ENCODE results near the gene RETREG1.
"Not testable (repeated sequence)": the region's sequence is repeated elsewhere in the genome, so short reads cannot be mapped to it uniquely, and the experiment has no call there.

RETREG1 gene

GRCh38 chr5:16552666-16553343 lies 64.0 kb downstream of the RETREG1 start:
- no peak for DNase-seq (ENCODE audit: low read depth, low spot score)

DNA sequence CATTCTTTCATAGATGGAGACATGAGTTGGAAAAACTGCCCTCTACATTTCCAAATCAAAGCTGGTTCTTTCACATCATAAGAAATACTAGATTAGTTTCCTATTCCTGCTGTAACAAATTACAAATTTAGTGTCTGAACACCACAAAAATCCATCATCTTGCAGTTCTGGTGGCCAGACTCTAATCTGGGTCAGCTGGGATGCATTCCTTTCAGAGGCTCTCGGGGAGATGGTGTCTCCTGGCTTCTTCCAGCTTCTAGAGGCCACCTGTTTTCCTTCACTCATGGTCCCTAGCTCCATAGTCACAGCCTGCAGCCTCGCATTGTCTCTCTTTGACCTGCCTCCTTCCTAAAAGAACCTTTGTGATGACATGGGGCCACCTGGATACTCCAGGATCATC lies 65.2 kb downstream of the RETREG1 start:
- no peak for DNase-seq (ENCODE audit: low read depth, low spot score)

- no peak for DNase-seq (ENCODE audit: low read depth, low spot score)
Measured at GRCh38 chr5:16550316-16550952, 66.4 kb downstream of the RETREG1 start.

DNA sequence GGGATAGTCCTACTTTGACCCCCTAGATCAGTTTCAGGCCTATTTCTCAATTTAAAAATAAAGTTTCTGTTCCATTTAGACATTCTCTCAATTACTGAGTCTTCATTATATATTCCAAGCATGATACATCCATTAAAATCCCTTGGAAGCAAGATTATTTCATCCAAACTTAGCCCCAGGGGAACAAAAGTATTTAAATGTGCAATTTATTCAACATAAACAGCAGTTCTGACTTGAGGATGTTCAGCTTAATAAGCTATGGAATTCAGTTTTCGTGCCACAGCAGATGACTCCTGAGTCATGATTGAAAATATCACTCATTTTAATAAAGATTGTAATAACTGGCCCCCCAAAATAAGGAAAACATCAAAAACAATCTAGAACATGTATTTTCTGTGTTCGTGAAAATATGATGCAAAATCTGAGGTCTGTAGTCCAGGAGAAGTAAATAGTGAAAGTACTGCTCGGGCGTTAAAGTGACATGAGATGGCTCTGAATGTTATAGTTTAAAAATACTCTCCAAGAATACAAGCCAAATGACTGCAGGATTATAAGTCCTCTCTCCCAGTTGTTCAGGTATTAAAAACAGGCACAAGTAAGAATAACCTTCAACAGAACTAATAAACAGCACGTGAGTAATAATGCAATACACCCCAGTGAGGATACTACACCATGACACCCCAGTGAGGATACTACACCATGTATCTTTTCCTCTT lies 67.1 kb downstream of the RETREG1 start:
- DNase-seq (ENCODE audit: low read depth, low spot score), result no peak

- no peak for DNase-seq (ENCODE audit: low read depth, low spot score)
Measured at GRCh38 chr5:16548812-16549211, 68.0 kb downstream of the RETREG1 start.

GRCh38 chr5:16548115-16548514 lies 68.7 kb downstream of the RETREG1 start:
- no peak for DNase-seq (ENCODE audit: low read depth, low spot score)

- no peak for DNase-seq (ENCODE audit: low read depth, low spot score)
Measured at GRCh38 chr5:16547200-16547842, 69.5 kb downstream of the RETREG1 start.

DNA sequence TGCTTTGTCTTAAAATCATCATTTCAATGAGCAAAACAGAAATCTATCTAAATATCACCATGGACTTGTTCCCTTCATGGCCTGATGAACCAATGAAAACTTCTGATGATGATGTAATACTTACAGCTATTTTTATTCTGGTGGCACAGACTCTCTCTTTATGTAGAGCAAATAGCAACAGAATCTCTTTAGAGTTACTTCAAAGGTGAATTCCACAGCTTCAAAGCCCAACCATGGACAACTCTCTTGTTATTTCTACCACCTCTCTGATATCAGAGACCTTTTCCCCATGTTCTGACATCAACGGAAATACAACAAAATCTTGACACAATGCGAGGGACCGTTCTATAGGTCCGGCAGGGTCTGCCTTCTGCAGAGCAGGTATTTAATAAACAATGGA lies 70.1 kb downstream of the RETREG1 start:
- no peak for DNase-seq (ENCODE audit: low read depth, low spot score)

GRCh38 chr5:16544607-16545374 lies 72.0 kb downstream of the RETREG1 start:
- DNase-seq (ENCODE audit: low read depth, low spot score), result no peak

DNA sequence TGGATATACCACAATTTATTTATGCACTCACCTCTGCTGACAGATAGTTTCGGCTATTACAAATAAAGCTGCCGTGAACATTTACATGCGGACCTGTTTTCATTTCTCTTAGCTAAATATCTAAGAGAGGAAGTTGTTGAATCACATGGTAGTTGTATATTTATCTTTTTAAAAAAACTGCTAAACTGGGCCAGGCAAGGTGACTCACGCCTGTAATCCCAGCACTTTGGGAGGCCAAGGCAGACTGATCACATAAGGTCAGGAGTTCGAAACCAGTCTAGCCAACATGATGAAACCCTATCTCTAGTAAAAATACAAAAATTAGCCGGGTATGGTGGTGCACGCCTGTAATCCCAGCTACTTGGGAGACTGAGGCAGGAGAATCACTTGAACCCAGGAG lies 73.6 kb downstream of the RETREG1 start:
- not testable (repeated sequence) for DNase-seq (ENCODE audit: low read depth, low spot score)

DNA sequence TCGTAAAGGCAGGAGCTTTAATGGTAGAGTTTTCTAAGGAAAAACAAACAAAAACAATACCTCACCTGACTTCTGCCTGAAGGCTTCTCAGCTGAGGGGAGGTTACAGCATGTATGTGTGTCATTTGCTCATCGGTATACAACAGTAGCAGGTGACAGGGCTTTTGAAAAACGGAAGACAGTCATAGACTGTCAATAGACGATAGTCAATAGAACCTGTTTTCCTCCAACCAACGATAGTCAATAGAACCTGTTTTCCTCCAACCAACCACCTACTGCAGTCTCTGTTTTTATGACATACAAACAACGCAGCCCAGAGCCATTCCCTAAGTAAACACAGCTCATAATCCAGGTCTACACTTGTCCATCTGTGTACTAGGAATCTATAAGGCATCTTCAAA lies 74.6 kb downstream of the RETREG1 start:
- DNase-seq (ENCODE audit: low read depth, low spot score), result no peak

DNA sequence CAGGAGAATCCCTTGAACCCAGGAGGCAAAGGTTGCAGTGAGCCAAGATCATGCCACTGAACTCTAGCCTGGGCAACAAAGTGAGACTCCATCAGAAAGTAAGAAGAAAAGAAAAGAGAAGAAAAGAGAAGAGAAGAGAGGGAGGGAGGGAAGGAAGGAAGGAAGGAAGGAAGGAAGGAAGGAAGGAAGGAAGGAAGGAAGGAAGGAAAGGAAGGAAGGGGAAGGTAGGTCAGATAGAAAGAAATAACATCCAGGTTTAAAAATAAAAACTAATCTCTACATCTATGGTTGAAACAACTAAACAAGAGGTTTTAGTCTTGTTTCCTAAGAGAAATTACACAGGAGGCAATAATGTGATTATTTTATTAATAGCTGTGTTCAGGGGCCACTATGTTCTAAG lies 75.2 kb downstream of the RETREG1 start:
- not testable (repeated sequence) for DNase-seq (ENCODE audit: low read depth, low spot score)

DNA sequence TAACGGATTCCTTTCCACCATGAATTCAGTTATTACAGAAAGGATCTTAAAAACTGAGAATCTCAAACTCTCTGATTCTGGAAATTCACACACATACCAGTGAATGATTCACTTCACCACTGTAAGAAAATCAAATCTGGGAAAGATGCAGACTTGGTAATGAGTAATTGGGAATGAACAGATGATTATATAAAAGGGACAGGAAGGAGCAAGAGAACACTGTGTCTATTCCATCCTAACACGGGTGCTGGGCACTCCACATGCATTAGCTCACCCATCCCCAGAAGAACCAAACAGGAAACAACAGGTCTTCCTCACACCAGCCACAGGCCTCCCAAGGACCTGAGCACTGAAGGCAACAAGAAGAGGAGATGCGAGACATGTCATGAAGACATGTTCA lies 76.4 kb downstream of the RETREG1 start:
- DNase-seq (ENCODE audit: low read depth, low spot score), result no peak

DNA sequence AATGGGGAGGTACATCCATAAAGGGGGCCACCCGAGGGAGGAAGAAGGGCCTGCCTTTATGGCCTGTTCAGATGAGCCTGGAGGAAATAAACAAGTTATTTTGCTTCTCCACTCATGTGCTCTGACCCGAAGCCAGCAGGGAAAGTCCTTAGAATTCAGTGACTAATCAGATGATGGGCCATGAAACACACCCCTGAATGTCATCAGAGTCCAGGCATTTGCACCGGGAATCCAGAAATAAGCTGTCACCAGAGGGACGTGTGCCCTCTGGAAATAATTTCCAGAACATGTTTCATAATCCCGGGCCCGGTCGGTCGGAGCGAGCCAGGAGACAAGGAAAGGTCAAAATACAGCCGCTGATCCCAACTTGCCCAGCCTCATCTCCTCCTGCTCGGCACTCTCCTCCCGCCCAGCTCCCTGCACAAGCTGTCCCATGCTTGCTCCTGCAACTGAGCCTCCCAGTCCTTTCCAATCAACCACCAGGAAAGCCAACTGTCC lies 77.6 kb downstream of the RETREG1 start:
- no peak for DNase-seq (ENCODE audit: low read depth, low spot score)

GRCh38 chr5:16538006-16538405 lies 78.8 kb downstream of the RETREG1 start:
- no peak for DNase-seq (ENCODE audit: low read depth, low spot score)

DNA sequence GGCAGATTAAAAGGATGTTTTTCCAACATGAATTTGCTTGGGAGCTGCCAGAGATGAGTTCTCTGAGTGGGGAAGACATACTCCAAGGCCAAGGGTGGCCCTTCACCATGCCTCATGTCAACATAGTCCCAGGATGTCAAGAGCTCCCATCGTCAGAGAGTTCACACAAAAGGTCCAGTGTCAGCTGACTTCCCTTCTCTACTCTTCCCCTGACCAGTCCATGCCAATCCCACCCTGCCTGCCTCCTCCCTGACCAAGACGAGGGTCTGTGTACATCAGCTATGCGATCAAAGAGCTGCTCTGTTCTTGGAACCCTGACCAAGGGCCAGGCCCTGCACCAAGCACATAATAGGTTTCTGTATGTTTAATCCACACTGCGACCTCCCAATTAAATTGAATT lies 80.0 kb downstream of the RETREG1 start:
- no peak for DNase-seq (ENCODE audit: low read depth, low spot score)

- no peak for DNase-seq (ENCODE audit: low read depth, low spot score)
Measured at GRCh38 chr5:16536246-16536645, 80.6 kb downstream of the RETREG1 start.

GRCh38 chr5:16534280-16534679 lies 82.5 kb downstream of the RETREG1 start:
- DNase-seq (ENCODE audit: low read depth, low spot score), result no peak

- no peak for DNase-seq (ENCODE audit: low read depth, low spot score)
Measured at GRCh38 chr5:16531063-16531648, 85.6 kb downstream of the RETREG1 start.

- no peak for DNase-seq (ENCODE audit: low read depth, low spot score)
Measured at GRCh38 chr5:16529306-16529705, 87.5 kb downstream of the RETREG1 start.
